Colon (tissue), 2 donors: ENCODE measurements around the gene RASL10A.

Experiments
- FAIRE-seq: peaks from 2 replicates; lab custom pipeline; 2012; peaks lifted over from hg19 to GRCh38; lab: Jason Lieb, UNC
- donor health status: control.
- donor health status: control.

The RASL10A gene

DNA sequence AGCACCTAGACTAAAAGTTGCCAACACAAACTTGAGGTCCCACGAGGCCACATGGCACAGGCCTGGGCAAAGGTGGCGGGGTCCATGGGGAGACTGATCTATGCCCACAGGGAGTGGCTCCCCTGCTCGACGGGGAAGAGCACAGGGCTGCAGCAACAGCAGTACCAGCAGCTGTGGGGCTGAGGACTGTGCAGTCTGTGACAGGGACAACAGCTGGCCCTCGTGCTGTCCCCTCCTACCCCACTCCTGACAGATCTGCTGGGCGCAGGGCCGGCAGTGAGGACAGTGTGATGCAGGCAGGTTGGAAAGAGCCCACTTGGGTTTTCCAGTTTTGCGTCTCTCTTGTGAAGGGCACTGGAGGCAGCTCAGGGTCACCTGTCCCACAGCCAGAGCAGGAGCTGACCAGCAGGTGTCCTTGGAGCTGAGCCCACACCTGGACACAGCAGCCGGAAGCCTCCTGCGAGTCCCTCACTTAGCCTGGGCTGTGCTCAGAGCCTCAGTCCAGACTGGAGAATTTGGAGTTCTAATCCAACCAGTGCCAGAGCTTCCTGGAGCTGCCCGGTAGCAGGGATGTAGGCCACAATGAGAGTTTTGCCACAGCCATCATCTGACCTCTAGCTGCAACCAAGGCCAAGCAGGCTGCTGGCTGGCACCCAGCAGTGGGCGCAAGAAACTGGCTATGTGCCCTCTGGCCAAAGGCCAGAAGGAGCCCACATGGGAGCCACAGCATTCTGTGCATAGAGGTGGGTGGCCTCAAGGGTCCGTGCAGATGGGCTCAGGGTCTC, 12.6 kb downstream of the RASL10A start:
- no peak for FAIRE-seq

- FAIRE-seq, result no peak
Observed at GRCh38 chr22:29302402-29302680, 13.2 kb downstream of the RASL10A start.

DNA sequence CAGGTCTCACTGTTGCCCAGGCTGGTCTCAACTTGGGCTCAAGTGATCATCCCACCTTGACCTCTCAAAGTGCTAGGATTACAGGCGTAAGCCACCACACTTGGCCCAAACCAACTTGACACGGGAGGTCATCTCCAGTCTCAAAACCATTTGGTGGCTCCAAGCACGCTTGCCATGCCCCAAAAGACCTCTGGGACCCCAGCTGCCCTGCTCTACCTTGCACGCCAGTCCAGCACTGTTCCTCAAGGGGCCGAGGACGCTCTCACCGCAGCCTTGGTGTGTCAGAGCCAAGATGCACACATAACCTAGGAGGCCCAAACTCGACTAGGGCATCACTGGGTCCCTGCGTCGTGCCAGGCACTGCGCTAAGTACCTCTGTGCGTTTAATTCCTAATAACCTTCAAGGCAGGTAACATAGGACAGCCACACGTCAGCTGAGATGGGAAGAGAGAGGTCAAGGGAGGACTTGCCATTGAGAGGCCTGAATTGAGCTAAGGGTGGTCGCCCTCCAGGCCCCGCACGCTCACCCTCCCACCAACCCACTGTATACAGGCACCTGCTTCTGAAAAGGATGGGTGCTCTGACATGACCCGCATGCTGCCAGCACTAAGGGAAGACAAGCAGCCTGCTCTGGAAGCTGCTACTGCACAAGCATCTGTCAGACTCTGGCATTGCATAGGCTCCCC, 13.6 kb downstream of the RASL10A start:
- FAIRE-seq, result no peak

- FAIRE-seq, result no peak
Observed at GRCh38 chr22:29300807-29301601, 14.5 kb downstream of the RASL10A start.

DNA sequence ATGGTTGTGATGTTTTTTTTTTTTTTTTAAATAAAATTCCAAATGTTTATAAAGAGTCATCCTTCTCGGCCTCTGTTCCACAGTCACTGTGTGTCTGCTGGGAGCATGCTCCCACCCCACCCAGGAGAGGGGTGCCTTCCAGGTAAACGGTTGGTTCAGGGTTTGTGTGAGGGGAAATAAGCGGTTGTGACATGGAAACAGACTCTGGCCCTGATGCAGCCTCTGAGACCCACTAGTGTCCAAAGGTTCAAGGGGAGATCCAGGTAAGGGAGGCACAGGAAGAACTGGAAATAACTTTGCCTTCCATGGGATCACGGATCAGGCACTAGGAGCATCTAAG, 15.1 kb downstream of the RASL10A start:
- FAIRE-seq, result no peak

- no peak for FAIRE-seq
Observed at GRCh38 chr22:29299136-29299900, 16.2 kb downstream of the RASL10A start.

DNA sequence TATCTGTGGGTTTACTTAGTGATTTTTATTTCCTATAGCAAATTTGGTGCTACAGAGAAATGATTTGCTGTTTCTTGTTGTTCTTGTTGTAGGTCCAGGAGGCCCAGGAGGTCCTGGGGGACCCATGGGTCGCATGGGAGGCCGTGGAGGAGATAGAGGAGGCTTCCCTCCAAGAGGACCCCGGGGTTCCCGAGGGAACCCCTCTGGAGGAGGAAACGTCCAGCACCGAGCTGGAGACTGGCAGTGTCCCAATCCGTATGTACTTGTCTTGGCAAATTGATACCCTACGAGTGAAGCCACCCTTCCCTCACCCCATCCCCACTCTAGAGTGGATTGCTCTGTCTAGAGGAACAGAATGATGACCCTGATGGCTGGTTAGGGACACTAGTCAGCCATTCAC, 16.9 kb downstream of the RASL10A start:
- no peak for FAIRE-seq

GRCh38 chr22:29292379-29292778, 23.1 kb downstream of the RASL10A start:
- no peak for FAIRE-seq

DNA sequence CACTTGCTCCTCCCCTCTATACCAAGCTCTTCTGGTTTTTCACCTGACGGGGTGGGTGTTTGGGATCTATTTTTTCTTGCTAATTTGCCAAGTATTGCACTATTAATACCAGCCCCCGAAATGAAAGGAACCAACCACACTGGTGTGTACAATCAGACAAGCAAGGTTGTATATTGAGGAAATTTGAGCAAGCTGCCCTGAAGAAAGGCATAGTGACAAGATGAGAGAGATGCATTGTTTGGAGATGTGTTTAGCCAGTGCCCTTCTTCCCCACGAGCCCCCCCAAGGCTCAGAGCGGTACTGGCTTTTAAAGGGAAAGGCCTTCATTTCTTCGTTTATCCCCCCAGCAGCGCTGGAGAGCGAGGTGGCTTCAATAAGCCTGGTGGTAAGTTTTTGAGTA, 24.3 kb downstream of the RASL10A start:
- FAIRE-seq, result no peak

- no peak for FAIRE-seq
Observed at GRCh38 chr22:29290061-29290460, 25.4 kb downstream of the RASL10A start.

DNA sequence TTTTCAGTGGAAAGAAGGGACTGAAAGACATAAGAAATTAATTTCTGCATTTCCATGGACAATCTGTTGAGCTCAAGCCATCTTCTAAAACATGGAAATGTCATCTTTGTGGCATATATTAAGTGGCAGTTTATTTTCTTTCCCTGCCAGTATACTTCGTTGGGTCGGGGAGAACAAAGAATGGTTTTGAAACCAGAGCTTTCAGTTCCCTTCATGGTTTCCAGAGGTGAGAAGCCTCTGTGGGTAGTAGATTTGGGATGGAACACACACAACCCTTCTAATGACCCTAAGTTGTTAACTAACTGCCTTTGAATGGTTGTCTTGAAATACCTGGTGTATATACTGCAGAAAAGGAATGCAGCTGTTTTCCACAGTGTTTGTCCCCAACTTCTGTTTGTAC, 26.7 kb downstream of the RASL10A start:
- FAIRE-seq, result no peak

DNA sequence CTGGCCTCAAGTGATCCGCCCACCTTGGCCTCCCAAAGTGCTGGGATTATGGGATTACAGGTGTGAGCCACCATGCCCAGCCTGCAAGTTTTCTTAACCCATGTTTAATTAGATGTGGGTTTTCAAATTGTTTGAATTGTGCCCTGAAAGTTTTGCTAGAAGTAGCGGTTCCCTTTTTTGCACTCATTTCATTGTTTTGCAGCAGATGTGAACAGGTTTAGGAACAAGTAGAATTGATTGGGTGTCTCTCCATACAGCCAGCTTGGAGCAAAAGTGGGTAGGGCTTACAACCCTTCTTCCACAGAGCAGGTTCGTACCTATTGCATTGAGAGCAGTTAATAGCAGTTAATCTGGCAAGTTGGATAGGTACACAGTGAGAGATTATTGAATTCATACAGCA, 31.3 kb downstream of the RASL10A start:
- FAIRE-seq, result no peak

DNA sequence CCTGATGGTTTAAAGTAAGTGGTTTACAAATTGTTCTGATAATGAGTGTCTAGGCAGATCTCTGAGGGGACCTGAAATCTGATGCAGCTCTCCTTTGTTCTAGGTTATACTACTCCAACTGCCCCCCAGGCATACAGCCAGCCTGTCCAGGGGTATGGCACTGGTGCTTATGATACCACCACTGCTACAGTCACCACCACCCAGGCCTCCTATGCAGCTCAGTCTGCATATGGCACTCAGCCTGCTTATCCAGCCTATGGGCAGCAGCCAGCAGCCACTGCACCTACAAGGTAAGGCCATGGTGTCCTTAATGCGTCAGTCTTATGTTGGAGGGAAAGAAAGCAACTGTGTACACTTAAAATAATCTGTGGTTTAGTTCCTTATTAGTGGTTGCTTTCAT, 37.6 kb downstream of the RASL10A start:
- no peak for FAIRE-seq

GRCh38 chr22:29275819-29276565, 39.5 kb downstream of the RASL10A start:
- no peak for FAIRE-seq

GRCh38 chr22:29275167-29275566, 40.3 kb downstream of the RASL10A start:
- no peak for FAIRE-seq

DNA sequence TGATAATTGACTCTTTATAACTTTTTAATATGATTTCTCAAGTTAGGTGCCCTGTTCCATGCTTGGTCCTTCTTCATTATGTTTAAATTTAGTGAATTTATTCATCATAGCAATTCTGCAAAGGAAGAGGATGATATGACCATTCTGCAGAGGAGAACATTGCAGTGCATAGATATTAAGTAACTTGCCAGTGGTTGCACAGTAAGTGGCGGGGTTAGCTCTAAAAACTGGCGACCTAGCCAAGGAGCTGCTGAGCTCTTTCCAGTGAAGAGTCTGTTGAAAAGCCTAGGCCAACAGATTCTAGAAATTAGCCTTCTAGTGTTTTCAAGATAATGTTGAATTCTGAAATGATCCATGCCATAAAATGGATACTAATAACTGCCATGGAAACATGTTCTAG, 42.9 kb downstream of the RASL10A start:
- no peak for FAIRE-seq

- FAIRE-seq, result no peak
Observed at GRCh38 chr22:29270475-29271271, 44.8 kb downstream of the RASL10A start.

DNA sequence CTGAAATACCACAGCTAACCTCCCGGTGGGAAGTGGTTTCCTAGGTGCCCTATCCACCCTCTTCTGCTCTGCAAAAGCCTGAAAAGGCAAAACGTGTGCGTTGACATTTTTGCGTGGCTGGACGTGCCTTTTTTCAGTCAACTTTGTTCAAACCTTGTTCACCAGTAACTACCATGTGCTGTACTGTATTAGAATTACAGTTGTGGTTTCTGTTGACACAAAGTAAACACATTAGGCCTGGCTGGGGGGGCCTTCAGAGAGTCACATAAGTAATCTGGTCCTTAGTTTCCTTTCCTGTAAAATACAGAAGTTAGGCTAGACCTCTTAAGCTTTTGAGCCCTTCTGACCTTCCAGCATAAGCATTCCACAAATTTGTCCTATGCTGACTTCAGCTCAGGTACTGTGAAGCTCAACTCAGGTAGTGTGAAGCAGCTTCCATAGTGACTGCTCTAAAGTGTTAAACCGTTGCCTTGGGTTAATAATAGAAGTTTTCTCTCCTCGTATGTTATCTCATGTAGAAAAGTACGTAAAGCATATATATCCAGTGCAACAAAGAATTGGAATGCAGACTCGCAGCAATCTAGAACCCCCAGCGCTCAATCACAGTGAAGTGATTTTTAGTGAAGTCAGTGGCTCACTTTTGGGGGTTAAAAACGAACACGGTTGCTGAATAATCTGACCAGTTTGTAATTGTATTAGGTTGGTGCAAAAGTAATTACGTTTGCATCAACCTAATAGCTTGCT, 45.6 kb downstream of the RASL10A start:
- FAIRE-seq, result no peak

- no peak for FAIRE-seq
Observed at GRCh38 chr22:29269230-29269604, 46.3 kb downstream of the RASL10A start.

DNA sequence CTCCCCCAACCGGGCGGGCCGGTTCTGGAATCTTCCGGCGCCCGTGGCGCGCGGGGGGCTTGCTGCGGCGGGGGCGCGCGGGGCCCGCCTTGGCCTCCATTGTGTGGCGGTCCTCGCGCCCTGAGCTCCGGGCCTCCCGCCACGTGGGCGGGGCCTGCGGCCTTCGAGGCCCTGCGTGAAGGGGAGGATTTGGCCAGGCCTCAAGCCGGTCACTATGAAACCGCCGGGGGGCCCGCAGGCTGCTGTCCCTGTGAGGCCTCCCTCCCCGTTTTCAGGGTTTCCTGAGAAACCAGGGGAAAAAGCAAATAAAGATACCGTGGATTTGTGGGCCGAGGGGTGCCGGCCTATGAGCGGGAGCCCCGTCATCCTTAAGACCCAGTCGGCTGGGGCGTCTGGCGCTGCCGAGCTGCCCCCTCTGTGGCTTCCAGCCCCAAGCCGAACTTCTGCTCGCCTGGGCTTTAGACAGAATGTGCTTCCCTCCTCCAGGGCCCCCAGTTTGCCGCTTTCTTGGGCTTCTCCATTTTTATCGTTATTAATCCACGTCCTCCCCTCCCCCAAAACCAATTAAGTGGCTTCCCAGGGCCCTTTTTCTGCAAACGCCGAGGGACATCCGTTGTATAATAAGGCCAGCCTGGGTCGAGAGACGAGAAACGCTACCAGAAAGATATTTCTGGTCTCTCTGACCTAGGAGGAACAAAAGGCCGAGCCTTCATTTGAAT, 46.8 kb downstream of the RASL10A start:
- no peak for FAIRE-seq
